ENCODE data around the gene PLCB1.

PLCB1 gene

GRCh38 chr20:8657664-8658063 lies 525.6 kb downstream of the PLCB1 start:
- DNase-seq (ENCODE audit: low spot score), result no peak

- DNase-seq (ENCODE audit: low spot score), result no peak
Measured at GRCh38 chr20:8658103-8658502, 526.0 kb downstream of the PLCB1 start.

- no peak for DNase-seq (ENCODE audit: low spot score)
Measured at GRCh38 chr20:8661229-8661952, 529.3 kb downstream of the PLCB1 start.

- no peak for DNase-seq (ENCODE audit: low spot score)
Measured at GRCh38 chr20:8662433-8662954, 530.4 kb downstream of the PLCB1 start.

GRCh38 chr20:8663424-8663823 lies 531.4 kb downstream of the PLCB1 start:
- no peak for DNase-seq (ENCODE audit: low spot score)

GRCh38 chr20:8664778-8665177 lies 532.7 kb downstream of the PLCB1 start:
- DNase-seq (ENCODE audit: low spot score), result no peak

- no peak for DNase-seq (ENCODE audit: low spot score)
Measured at GRCh38 chr20:8667306-8667705, 535.2 kb downstream of the PLCB1 start.

GRCh38 chr20:8670207-8670892 lies 538.3 kb downstream of the PLCB1 start:
- DNase-seq (ENCODE audit: low spot score), result no peak

- DNase-seq (ENCODE audit: low spot score), result no peak
Measured at GRCh38 chr20:8670893-8671215, 538.8 kb downstream of the PLCB1 start.

GRCh38 chr20:8671370-8671961 lies 539.4 kb downstream of the PLCB1 start:
- no peak for DNase-seq (ENCODE audit: low spot score)

- no peak for DNase-seq (ENCODE audit: low spot score)
Measured at GRCh38 chr20:8673116-8673515, 541.0 kb downstream of the PLCB1 start.

- no peak for DNase-seq (ENCODE audit: low spot score)
Measured at GRCh38 chr20:8675896-8676295, 543.8 kb downstream of the PLCB1 start.

- no peak for DNase-seq (ENCODE audit: low spot score)
Measured at GRCh38 chr20:8678098-8678776, 546.2 kb downstream of the PLCB1 start.

- DNase-seq (ENCODE audit: low spot score), result no peak
Measured at GRCh38 chr20:8689337-8689736, 557.3 kb downstream of the PLCB1 start.

- DNase-seq (ENCODE audit: low spot score), result no peak
Measured at GRCh38 chr20:8690074-8690473, 558.0 kb downstream of the PLCB1 start.

GRCh38 chr20:8693709-8694108 lies 561.6 kb downstream of the PLCB1 start:
- DNase-seq (ENCODE audit: low spot score), result no peak

- peak; percentile 69 for DNase-seq (ENCODE audit: low spot score)
Measured at GRCh38 chr20:8700756-8701155, 568.7 kb downstream of the PLCB1 start.

- DNase-seq (ENCODE audit: low spot score), result no peak
Measured at GRCh38 chr20:8706961-8707700, 575.1 kb downstream of the PLCB1 start.

GRCh38 chr20:8709627-8710026 lies 577.6 kb downstream of the PLCB1 start:
- DNase-seq (ENCODE audit: low spot score), result no peak

- DNase-seq (ENCODE audit: low spot score), result no peak
Measured at GRCh38 chr20:8711501-8711900, 579.4 kb downstream of the PLCB1 start.

GRCh38 chr20:8714206-8714605 lies 582.1 kb downstream of the PLCB1 start:
- no peak for DNase-seq (ENCODE audit: low spot score)

GRCh38 chr20:8718279-8718678 lies 586.2 kb downstream of the PLCB1 start:
- no peak for DNase-seq (ENCODE audit: low spot score)
